Germinal center (tissue), 1 donor: Measurements from ENCODE around the gene TMEM235.
A peak's percentile ranks its signal among the peaks of the same experiment; 100 is the strongest.

Experiments used
- DNase-seq: peaks from one replicate; pipeline ENCODE4 v3.0.0; 2012; ENCODE audit warnings: mixed read lengths, low spot score

The TMEM235 gene

GRCh38 chr17:78272181-78272913 lies 40.9 kb downstream of the TMEM235 start:
- peak; percentile 67 for DNase-seq

GRCh38 chr17:78272914-78273258 lies 41.5 kb downstream of the TMEM235 start:
- DNase-seq, result no peak

GRCh38 chr17:78273813-78274212 lies 42.4 kb downstream of the TMEM235 start:
- DNase-seq, result no peak

- DNase-seq, result no peak
These were observed 43.9 kb downstream of the TMEM235 start for GRCh38 chr17:78275355-78275754.

GRCh38 chr17:78276098-78276887 lies 44.9 kb downstream of the TMEM235 start:
- peak; percentile 79 for DNase-seq

- DNase-seq, result no peak
These were observed 46.8 kb downstream of the TMEM235 start for GRCh38 chr17:78278139-78278741.

- no peak for DNase-seq
These were observed 48.0 kb downstream of the TMEM235 start for GRCh38 chr17:78279360-78279990.

- no peak for DNase-seq
These were observed 49.9 kb downstream of the TMEM235 start for GRCh38 chr17:78281249-78281845.

GRCh38 chr17:78284146-78284545 lies 52.7 kb downstream of the TMEM235 start:
- no peak for DNase-seq

- DNase-seq, result no peak
These were observed 57.6 kb downstream of the TMEM235 start for GRCh38 chr17:78289004-78289403.

GRCh38 chr17:78289802-78290363 lies 58.5 kb downstream of the TMEM235 start:
- peak; percentile 64 for DNase-seq
